EL (cell line): ENCODE measurements around the gene ING3.

Experiments
- DNase-seq: peaks from one replicate; pipeline ENCODE4 v3.0.0-alpha.2; 2016

The ING3 gene

GRCh38 chr7:120990468-120991118 is 40.0 kb downstream of the ING3 start:
- peak; percentile 18 for DNase-seq

GRCh38 chr7:120991161-120991560 is 40.6 kb downstream of the ING3 start:
- peak; percentile 5 for DNase-seq

GRCh38 chr7:120991581-120991980 is 41.0 kb downstream of the ING3 start:
- peak; percentile 76 for DNase-seq

GRCh38 chr7:120992272-120992964 is 41.8 kb downstream of the ING3 start:
- DNase-seq, result no peak

GRCh38 chr7:120992965-120993494 is 42.5 kb downstream of the ING3 start:
- no peak for DNase-seq

- DNase-seq, result peak; percentile 50
Observed at GRCh38 chr7:120993553-120994191, 43.1 kb downstream of the ING3 start.

- no peak for DNase-seq
Observed at GRCh38 chr7:120994512-120995410, 44.2 kb downstream of the ING3 start.

- DNase-seq, result no peak
Observed at GRCh38 chr7:120995654-120996053, 45.1 kb downstream of the ING3 start.

GRCh38 chr7:120996333-120996987 is 45.9 kb downstream of the ING3 start:
- DNase-seq, result peak; percentile 90

GRCh38 chr7:120996988-120997345 is 46.4 kb downstream of the ING3 start:
- no peak for DNase-seq

GRCh38 chr7:120997882-120998474 is 47.4 kb downstream of the ING3 start:
- DNase-seq, result no peak

- DNase-seq, result no peak
Observed at GRCh38 chr7:120998520-120998919, 47.9 kb downstream of the ING3 start.

GRCh38 chr7:120998996-120999565 is 48.5 kb downstream of the ING3 start:
- no peak for DNase-seq

GRCh38 chr7:121000081-121000983 is 49.8 kb downstream of the ING3 start:
- DNase-seq, result peak; percentile 75

- DNase-seq, result no peak
Observed at GRCh38 chr7:121001234-121001906, 50.8 kb downstream of the ING3 start.

GRCh38 chr7:121002048-121002756 is 51.6 kb downstream of the ING3 start:
- DNase-seq, result peak; percentile 6

GRCh38 chr7:121002757-121003200 is 52.2 kb downstream of the ING3 start:
- DNase-seq, result peak; percentile 25

GRCh38 chr7:121003986-121004685 is 53.6 kb downstream of the ING3 start:
- no peak for DNase-seq
